Caco-2 (cell line): Measurements from ENCODE around the gene SIL1. TPM values are rescaled to one million over a fixed set of nuclear protein-coding genes. Genes with fewer than 3 reads are reported as not detected.
A peak's percentile ranks its signal among the peaks of the same experiment; 100 is the strongest.

Experiments used
- BruUV-seq: library from RNA; stranded (reverse); fragments of 400-500 nt; replicated peaks from 2 replicates; lab custom pipeline; 2021; lab: Mats Ljungman, UMichigan
- CTCF ChIA-PET: fragments of 300-600 bp; sonication (Branson Sonifier 250); formaldehyde crosslinking; loops from one replicate; lab custom pipeline; 2022; ENCODE audit warnings: antibody characterized with exemption; lab: Charles Lee
- POLR2A ChIA-PET: fragments of 300-600 bp; sonication (Branson Sonifier 250); formaldehyde crosslinking; loops from one replicate; lab custom pipeline; 2022; ENCODE audit warnings: antibody characterized with exemption; lab: Charles Lee
- DNase-seq, 2 experiments: peaks; one replicate each; pipeline versions ENCODE4 v3.0.0 to v3.0.0-alpha.2; 2020 to 2022
- H3K27me3 ChIP-seq: replicated peaks from 2 replicates; pipeline ENCODE4 v1.6.0; 2011; ENCODE audit warnings: low read length; ENCODE audit not compliant: control insufficient read depth, insufficient read depth
- H3K36me3 ChIP-seq: 2 replicates; pipeline ENCODE4 v1.5.1; 2011; ENCODE audit warnings: low read length; ENCODE audit not compliant: control insufficient read depth, insufficient read depth
- H3K4me1 ChIP-seq: fragments of 250-450 bp; sonication (Bioruptor Pico); 2 replicates; pipeline ENCODE4 v1.5.1; 2020; ENCODE audit warnings: mild to moderate bottlenecking
- H3K4me3 ChIP-seq: 2 replicates; pipeline ENCODE4 v1.5.1; 2011; ENCODE audit warnings: low read depth, mild to moderate bottlenecking, control low read depth, low read length
- H3K9me3 ChIP-seq: fragments of 250-450 bp; sonication (Bioruptor Pico); 2 replicates; pipeline ENCODE4 v1.5.1; 2020; ENCODE audit warnings: mild to moderate bottlenecking, moderate library complexity
- H3K27ac Mint-ChIP-seq: one replicate; pipeline ENCODE4 v1.8.0; 2022; ENCODE audit warnings: mixed read lengths; ENCODE audit not compliant: unreplicated experiment
- H3K27me3 Mint-ChIP-seq: one replicate; pipeline ENCODE4 v1.8.0; 2022; ENCODE audit warnings: mixed read lengths; ENCODE audit not compliant: insufficient read depth, unreplicated experiment
- H3K36me3 Mint-ChIP-seq: one replicate; pipeline ENCODE4 v1.8.0; 2022; ENCODE audit warnings: mild to moderate bottlenecking, mixed read lengths; ENCODE audit not compliant: insufficient read depth, unreplicated experiment
- H3K4me1 Mint-ChIP-seq: one replicate; pipeline ENCODE4 v1.8.0; 2022; ENCODE audit warnings: low read depth, mixed read lengths; ENCODE audit not compliant: unreplicated experiment
- H3K4me3 Mint-ChIP-seq: one replicate; pipeline ENCODE4 v1.8.0; 2022; ENCODE audit warnings: mild to moderate bottlenecking, moderate library complexity, mixed read lengths; ENCODE audit not compliant: unreplicated experiment
- H3K9me3 Mint-ChIP-seq: one replicate; pipeline ENCODE4 v1.8.0; 2022; ENCODE audit warnings: mixed read lengths; ENCODE audit not compliant: unreplicated experiment
- intact Hi-C: fragments of 100-400 bp; cut with micrococcal nuclease; formaldehyde crosslinking; loops from one replicate; pipeline ENCODE4 v1.10.0; 2022; ENCODE audit not compliant: unreplicated experiment
- total RNA-seq: library from RNA; stranded (reverse); gene quantifications from 2 replicates; pipeline ENCODE4 v1.2.3, GENCODE V29; 2022
- TF ChIP-seq, protein P1 (sequence below), 2 experiments: fragments of 200-600 bp in 1 of 2; IDR thresholded peaks; 1 replicate in 1 of 2; 2 replicates in 1 of 2; pipeline versions ENCODE4 v1.5.1 to v1.8.0; 2011 to 2022; ENCODE audit warnings: antibody characterized with exemption in 1 of 2, control low read depth in 1 of 2, inconsistent platforms in 1 of 2, low read depth in 1 of 2, low read length in 1 of 2, mild to moderate bottlenecking in 1 of 2, moderate library complexity in 1 of 2; ENCODE audit not compliant: insufficient read depth in 1 of 2, severe bottlenecking in 1 of 2, unreplicated experiment in 1 of 2

SIL1 gene
- total RNA-seq, 1 experiment from 2014 or later = 29.7 TPM

- DNase-seq = peak in 1 of 2 experiments; percentile 27
- no TSS peak for BruUV-seq
- TF ChIP-seq, protein P1, sequence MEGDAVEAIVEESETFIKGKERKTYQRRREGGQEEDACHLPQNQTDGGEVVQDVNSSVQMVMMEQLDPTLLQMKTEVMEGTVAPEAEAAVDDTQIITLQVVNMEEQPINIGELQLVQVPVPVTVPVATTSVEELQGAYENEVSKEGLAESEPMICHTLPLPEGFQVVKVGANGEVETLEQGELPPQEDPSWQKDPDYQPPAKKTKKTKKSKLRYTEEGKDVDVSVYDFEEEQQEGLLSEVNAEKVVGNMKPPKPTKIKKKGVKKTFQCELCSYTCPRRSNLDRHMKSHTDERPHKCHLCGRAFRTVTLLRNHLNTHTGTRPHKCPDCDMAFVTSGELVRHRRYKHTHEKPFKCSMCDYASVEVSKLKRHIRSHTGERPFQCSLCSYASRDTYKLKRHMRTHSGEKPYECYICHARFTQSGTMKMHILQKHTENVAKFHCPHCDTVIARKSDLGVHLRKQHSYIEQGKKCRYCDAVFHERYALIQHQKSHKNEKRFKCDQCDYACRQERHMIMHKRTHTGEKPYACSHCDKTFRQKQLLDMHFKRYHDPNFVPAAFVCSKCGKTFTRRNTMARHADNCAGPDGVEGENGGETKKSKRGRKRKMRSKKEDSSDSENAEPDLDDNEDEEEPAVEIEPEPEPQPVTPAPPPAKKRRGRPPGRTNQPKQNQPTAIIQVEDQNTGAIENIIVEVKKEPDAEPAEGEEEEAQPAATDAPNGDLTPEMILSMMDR (IDR thresholded peaks at IDR 0.05; ENCODE audit: insufficient read depth in 1 of 2, low read depth in 1 of 2, low read length in 1 of 2, severe bottlenecking in 1 of 2, unreplicated experiment in 1 of 2) = no peak
- intact Hi-C loops = no loop called here
- Mint-ChIP-seq H3K4me3 (no peak overlapping the region), H3K4me1 (no peaks in the 10 kb centered on the region), H3K27me3 (no peaks in the 10 kb centered on the region), H3K36me3 (no peaks in the 10 kb centered on the region), H3K9me3 (no peaks in the 10 kb centered on the region), H3K27ac (no peak overlapping the region)
- Histone ChIP-seq H3K36me3 (no peaks in the 10 kb centered on the region), H3K9me3 (no peaks in the 10 kb centered on the region), H3K4me1 (no peaks in the 10 kb centered on the region), H3K4me3 (no peak overlapping the region), H3K27me3 (no peaks in the 10 kb centered on the region)
- ChIA-PET POLR2A (no interaction called here), CTCF (interaction anchor here (0.7 to 1.1 kb wide), 2 partner anchors 307 to 361 kb away, joined by 3 to 4 read pairs; no protein-coding TSS in a partner anchor)
These were observed 243.0 kb downstream of the SIL1 start for GRCh38 chr5:138955013-138955660.

DNA sequence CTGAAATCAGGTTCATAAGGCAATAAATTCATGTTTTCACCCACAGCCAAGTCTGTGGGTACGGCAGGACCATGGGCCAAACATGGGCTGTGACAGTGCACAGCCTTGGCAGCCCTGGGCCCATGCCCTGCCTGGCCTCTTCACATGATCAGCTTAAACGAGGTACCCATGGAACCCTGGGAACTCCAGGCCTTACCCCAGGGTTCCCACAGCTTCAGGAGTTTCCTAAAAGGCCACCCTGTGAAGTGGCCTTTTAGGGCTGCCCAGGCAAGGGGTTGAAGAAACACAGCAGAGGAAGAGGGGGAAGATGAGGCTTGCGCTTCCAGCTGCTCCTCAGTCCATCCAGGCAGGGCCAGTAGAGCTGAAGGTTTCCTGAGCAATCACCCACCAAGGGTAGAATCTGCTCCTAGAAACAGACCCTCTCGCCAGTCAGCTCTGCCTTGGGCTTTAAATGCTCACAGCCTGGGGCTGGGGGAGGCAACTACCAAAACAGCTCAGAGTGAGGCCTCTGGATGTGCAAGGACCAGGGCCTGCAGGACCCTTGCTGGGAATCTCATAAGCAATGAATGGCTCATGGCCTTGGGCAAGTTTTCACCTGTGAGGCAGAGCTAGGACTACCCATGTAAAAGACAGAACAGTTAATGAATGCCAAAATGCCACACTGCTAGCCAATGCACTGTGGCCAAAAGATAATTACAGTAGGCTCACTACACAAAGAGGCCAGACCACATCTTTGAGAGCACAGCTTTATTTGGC lies 243.7 kb downstream of the SIL1 start:
- no peak overlapping the region for H3K27ac Mint-ChIP-seq
- H3K36me3 ChIP-seq = no peaks in the 10 kb centered on the region
- intact Hi-C loops = no loop called here
- TF ChIP-seq, protein P1 (IDR thresholded peaks at IDR 0.05; ENCODE audit: insufficient read depth in 1 of 2, low read depth in 1 of 2, low read length in 1 of 2, severe bottlenecking in 1 of 2, unreplicated experiment in 1 of 2) = no peak
- H3K9me3 ChIP-seq = no peaks in the 10 kb centered on the region
- ChIA-PET POLR2A (no interaction called here), CTCF (interaction anchor here (1.1 kb wide), 1 partner anchor 308 kb away, joined by 4 read pairs; no protein-coding TSS in a partner anchor)
- H3K4me3 Mint-ChIP-seq = no peak overlapping the region
- H3K4me1 ChIP-seq = no peaks in the 10 kb centered on the region
- no peaks in the 10 kb centered on the region for H3K4me1 Mint-ChIP-seq
- no peaks in the 10 kb centered on the region for H3K27me3 Mint-ChIP-seq
- H3K4me3 ChIP-seq = no peak overlapping the region
- peak in 1 of 2 experiments; percentile 28 for DNase-seq
- H3K36me3 Mint-ChIP-seq = no peaks in the 10 kb centered on the region
- H3K27me3 ChIP-seq = no peaks in the 10 kb centered on the region
- no TSS peak for BruUV-seq
- no peaks in the 10 kb centered on the region for H3K9me3 Mint-ChIP-seq

- POLR2A ChIA-PET = no interaction called here
- H3K4me3 Mint-ChIP-seq = no peak overlapping the region
These were observed 244.5 kb downstream of the SIL1 start for GRCh38 chr5:138953387-138954256.

More at GRCh38 chr5:138953387-138954256, 244.5 kb downstream of the SIL1 start:
- H3K4me1 ChIP-seq = no peaks in the 10 kb centered on the region
- Mint-ChIP-seq H3K27me3 (no peaks in the 10 kb centered on the region), H3K36me3 (no peaks in the 10 kb centered on the region), H3K27ac (no peak overlapping the region), H3K4me1 (no peaks in the 10 kb centered on the region), H3K9me3 (no peaks in the 10 kb centered on the region)
- no peaks in the 10 kb centered on the region for H3K9me3 ChIP-seq
- TF ChIP-seq, protein P1 (IDR thresholded peaks at IDR 0.05; ENCODE audit: insufficient read depth in 1 of 2, low read depth in 1 of 2, low read length in 1 of 2, severe bottlenecking in 1 of 2, unreplicated experiment in 1 of 2) = no peak
- no peak overlapping the region for H3K4me3 ChIP-seq
- DNase-seq = peak in 1 of 2 experiments; percentile 29
- BruUV-seq = no TSS peak
- intact Hi-C loops = no loop called here
- CTCF ChIA-PET = no interaction called here
- no peaks in the 10 kb centered on the region for H3K27me3 ChIP-seq
- no peaks in the 10 kb centered on the region for H3K36me3 ChIP-seq
